Measurements from ENCODE around the gene HCLS1. TPM values are rescaled to one million over a fixed set of nuclear protein-coding genes. Genes with fewer than 3 reads are reported as not detected.
"Not testable (repeated sequence)": the region's sequence is repeated elsewhere in the genome, so short reads cannot be mapped to it uniquely, and the experiment has no call there.

HCLS1 gene
- total RNA-seq, 4 donors from 2014 or later: 64.7 to 99.3 (median 83.0) TPM

- no peaks in the 10 kb centered on the region for H3K4me1 ChIP-seq
- no peak for DNase-seq (ENCODE audit: low spot score in 2 of 2)
- TF ChIP-seq POLR2A (IDR thresholded peaks at IDR 0.05) (no peak), EP300 (IDR thresholded peaks at IDR 0.05) (no peak), CTCF (IDR thresholded peaks at IDR 0.05) (no peak)
- 32 to 41% methylated on average over 4 of the region's 4 CpGs for WGBS, 2 donors
- H3K36me3 ChIP-seq: no peaks in the 10 kb centered on the region
- no peak overlapping the region for H3K4me3 ChIP-seq
- H3K27ac ChIP-seq: no peak overlapping the region
- no peaks in the 10 kb centered on the region for H3K9me3 ChIP-seq
- H3K27me3 ChIP-seq: no peaks in the 10 kb centered on the region
These were observed 59.4 kb downstream of the HCLS1 start for GRCh38 chr3:121601212-121601812.

- H3K27me3 ChIP-seq; H3K4me1 ChIP-seq; H3K9me3 ChIP-seq; H3K36me3 ChIP-seq; H3K27ac ChIP-seq; H3K4me3 ChIP-seq; DNase-seq (ENCODE audit: low spot score in 2 of 2): not testable (repeated sequence)
- WGBS, 2 donors: 58 to 87% methylated on average over 2 of the region's 2 CpGs
These were observed 60.8 kb downstream of the HCLS1 start for GRCh38 chr3:121599900-121600299.

DNA sequence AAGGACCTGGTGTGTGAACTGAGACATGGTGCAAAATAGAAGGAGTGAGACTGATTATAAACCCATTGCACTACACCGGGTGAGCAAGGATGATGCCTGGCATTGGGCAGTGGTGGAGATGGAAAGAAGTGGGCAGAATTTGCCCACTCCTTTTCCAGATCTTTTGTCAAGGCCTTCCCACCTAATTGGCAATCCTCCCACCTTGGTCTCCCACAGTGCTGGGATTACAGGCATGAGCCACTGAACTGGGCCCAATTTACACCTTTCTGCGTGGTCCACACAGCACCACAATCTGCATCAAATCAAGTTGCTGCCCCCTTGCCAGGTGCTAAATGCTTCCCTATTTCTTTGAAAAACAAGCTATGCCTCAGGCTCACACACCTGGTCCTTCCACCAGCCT lies 62.1 kb downstream of the HCLS1 start:
- Histone ChIP-seq H3K36me3 (no peaks in the 10 kb centered on the region), H3K4me3 (no peak overlapping the region), H3K27ac (no peak overlapping the region), H3K9me3 (no peaks in the 10 kb centered on the region), H3K4me1 (no peaks in the 10 kb centered on the region), H3K27me3 (no peaks in the 10 kb centered on the region)
- DNase-seq (ENCODE audit: low spot score in 2 of 2): no peak
- WGBS, 2 donors: 73 to 80% methylated on average over 2 of the region's 2 CpGs
- TF ChIP-seq CTCF (IDR thresholded peaks at IDR 0.05): no peak
- no peak for TF ChIP-seq POLR2A (IDR thresholded peaks at IDR 0.05)
- TF ChIP-seq EP300 (IDR thresholded peaks at IDR 0.05): no peak

GRCh38 chr3:121595765-121596406 lies 64.8 kb downstream of the HCLS1 start:
- DNase-seq (ENCODE audit: low spot score in 2 of 2): no peak
- Histone ChIP-seq H3K27ac (no peak overlapping the region), H3K9me3 (no peaks in the 10 kb centered on the region), H3K36me3 (no peaks in the 10 kb centered on the region), H3K4me1 (no peaks in the 10 kb centered on the region), H3K4me3 (no peak overlapping the region), H3K27me3 (no peaks in the 10 kb centered on the region)
- no peak for TF ChIP-seq POLR2A (IDR thresholded peaks at IDR 0.05)
- no peak for TF ChIP-seq CTCF (IDR thresholded peaks at IDR 0.05)
- no peak for TF ChIP-seq EP300 (IDR thresholded peaks at IDR 0.05)
- 69 to 75% methylated on average over 4 of the region's 4 CpGs for WGBS, 2 donors

DNA sequence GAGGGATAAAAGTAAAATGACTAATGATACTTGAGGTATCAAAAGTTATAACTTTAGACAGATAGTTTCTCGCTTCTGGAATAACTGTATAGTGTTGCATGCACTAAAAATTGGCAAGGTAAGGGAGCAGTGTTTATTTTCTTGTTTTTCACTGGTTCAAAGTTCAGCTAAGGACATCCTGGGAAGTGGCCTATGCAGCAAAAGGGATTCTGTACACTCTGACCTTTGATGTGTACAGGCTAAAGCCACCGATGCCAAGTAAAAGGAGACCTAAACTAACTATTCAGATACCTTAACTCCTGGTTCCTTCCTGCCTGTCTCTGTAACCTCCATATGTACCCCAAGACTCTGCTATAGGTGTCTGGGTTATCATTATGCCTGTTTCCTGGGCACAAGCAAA lies 65.9 kb downstream of the HCLS1 start:
- H3K27ac ChIP-seq: no peak overlapping the region
- no peaks in the 10 kb centered on the region for H3K4me1 ChIP-seq
- TF ChIP-seq POLR2A (IDR thresholded peaks at IDR 0.05) (no peak), CTCF (IDR thresholded peaks at IDR 0.05) (no peak), EP300 (IDR thresholded peaks at IDR 0.05) (no peak)
- H3K36me3 ChIP-seq: no peaks in the 10 kb centered on the region
- WGBS, 2 donors: 74 to 76% methylated on average over 2 of the region's 2 CpGs
- DNase-seq (ENCODE audit: low spot score in 2 of 2): no peak
- H3K4me3 ChIP-seq: no peak overlapping the region
- H3K9me3 ChIP-seq: no peaks in the 10 kb centered on the region
- H3K27me3 ChIP-seq: no peaks in the 10 kb centered on the region

DNA sequence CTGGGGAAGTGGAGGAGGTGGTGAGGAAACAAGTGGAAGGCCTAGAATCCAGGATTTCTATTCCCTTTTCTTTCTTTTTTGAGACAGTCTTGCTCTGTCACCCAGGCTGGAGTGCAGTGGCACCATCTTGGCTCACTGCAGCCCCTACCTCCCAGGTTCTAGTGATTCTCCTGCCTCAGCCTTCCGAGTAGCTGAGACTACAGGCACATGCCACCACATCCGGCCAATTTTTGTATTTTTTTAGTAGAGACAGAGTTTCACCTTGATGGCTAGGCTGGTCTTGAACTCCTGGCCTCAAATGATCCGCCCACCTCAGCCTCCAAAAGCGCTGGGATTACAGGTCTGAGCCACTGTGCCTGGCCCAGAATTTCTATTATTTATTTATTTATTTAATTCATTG lies 66.9 kb downstream of the HCLS1 start:
- WGBS, 2 donors: 84 to 95% methylated on average over 4 of the region's 4 CpGs
- H3K36me3 ChIP-seq; H3K4me1 ChIP-seq; H3K9me3 ChIP-seq; DNase-seq (ENCODE audit: low spot score in 2 of 2); H3K4me3 ChIP-seq; H3K27me3 ChIP-seq; H3K27ac ChIP-seq: not testable (repeated sequence)

Measured in tibial nerve (tissue), 4 donors.